PC-9 (cell line): ENCODE results near the gene HOXA1. TPM values are rescaled to one million over a fixed set of nuclear protein-coding genes. Genes with fewer than 3 reads are reported as not detected.
A peak's percentile ranks its signal among the peaks of the same experiment; 100 is the strongest.

Experiments used
- BruUV-seq: library from RNA; stranded (reverse); fragments of 400-500 nt; replicated peaks from 2 replicates; lab custom pipeline; 2021; lab: Mats Ljungman, UMichigan
- CTCF ChIA-PET: fragments of 300-600 bp; sonication (Branson Sonifier 250); formaldehyde crosslinking; loops from one replicate; lab custom pipeline; 2022; ENCODE audit warnings: antibody characterized with exemption; lab: Charles Lee
- POLR2A ChIA-PET: fragments of 300-600 bp; sonication (Branson Sonifier 250); formaldehyde crosslinking; loops from one replicate; lab custom pipeline; 2022; ENCODE audit warnings: antibody characterized with exemption; ENCODE audit not compliant: unreplicated experiment; lab: Charles Lee
- DNase-seq, 2 experiments: peaks; one replicate each; pipeline versions ENCODE4 v3.0.0 to v3.0.0-alpha.2; 2015 to 2022; ENCODE audit warnings: mixed read lengths in 1 of 2
- H2AFZ ChIP-seq: fragments of 200-600 bp; sonication (generic); 2 replicates; pipeline ENCODE4 v1.8.1; 2017; ENCODE audit warnings: antibody characterized with exemption
- H3F3A ChIP-seq: fragments of 200-600 bp; sonication (generic); 2 replicates; pipeline ENCODE4 v1.8.1; 2017; ENCODE audit warnings: antibody characterized with exemption, mild to moderate bottlenecking, low read depth; ENCODE audit not compliant: insufficient read depth
- H3K27ac ChIP-seq: fragments of 200-600 bp; sonication (generic); 2 replicates; pipeline ENCODE4 v1.6.1; 2016; ENCODE audit warnings: mixed run types
- H3K27me3 ChIP-seq: fragments of 200-600 bp; sonication (generic); 2 replicates; pipeline ENCODE4 v1.6.1; 2016; ENCODE audit warnings: low read depth, mixed run types; ENCODE audit not compliant: insufficient read depth
- H3K36me3 ChIP-seq: fragments of 200-600 bp; sonication (generic); 2 replicates; pipeline ENCODE4 v1.6.1; 2016; ENCODE audit warnings: low read depth, mixed run types
- H3K4me1 ChIP-seq: fragments of 200-600 bp; sonication (generic); replicated peaks from 2 replicates; pipeline ENCODE4 v1.6.1; 2016; ENCODE audit warnings: mixed run types; ENCODE audit not compliant: insufficient read depth
- H3K4me2 ChIP-seq: fragments of 200-600 bp; sonication (generic); 2 replicates; pipeline ENCODE4 v1.6.1; 2017; ENCODE audit warnings: mixed run types
- H3K4me3 ChIP-seq: fragments of 200-600 bp; sonication (generic); 2 replicates; pipeline ENCODE4 v1.6.1; 2016; ENCODE audit warnings: mixed run types
- H3K79me2 ChIP-seq: fragments of 200-600 bp; sonication (generic); 2 replicates; pipeline ENCODE4 v1.6.1; 2017; ENCODE audit warnings: low read depth, mixed run types
- H3K9me2 ChIP-seq: fragments of 200-600 bp; sonication (generic); 2 replicates; pipeline ENCODE4 v1.8.1; 2017; ENCODE audit warnings: mild to moderate bottlenecking; ENCODE audit not compliant: insufficient read depth
- H3K9me3 ChIP-seq: fragments of 200-600 bp; sonication (generic); 2 replicates; pipeline ENCODE4 v1.8.1; 2016; ENCODE audit warnings: low read depth; ENCODE audit not compliant: insufficient read depth
- H4K20me1 ChIP-seq: fragments of 200-600 bp; sonication (generic); 2 replicates; pipeline ENCODE4 v1.8.1; 2017; ENCODE audit not compliant: insufficient read depth
- EZH2 ChIP-seq: fragments of 200-600 bp; sonication (generic); IDR thresholded peaks from 2 replicates; pipeline ENCODE4 v1.8.0; 2017; ENCODE audit warnings: antibody characterized with exemption, low read depth
- intact Hi-C: fragments of 100-400 bp; cut with micrococcal nuclease; formaldehyde crosslinking; loops from one replicate; pipeline ENCODE4 v1.10.0; 2022; ENCODE audit not compliant: unreplicated experiment
- total RNA-seq: library from RNA; stranded (reverse); gene quantifications from 2 replicates; pipeline ENCODE4 v1.2.3, GENCODE V29; 2021
- TF ChIP-seq, protein P1 (sequence below): fragments of 200-600 bp; sonication (generic); conservative IDR thresholded peaks from 2 replicates; pipeline ENCODE4 v1.6.1; 2017; ENCODE audit warnings: mixed run types, antibody characterized with exemption, mild to moderate bottlenecking, moderate library complexity

Gene HOXA1
- total RNA-seq, 1 experiment from 2014 or later, result 2.2 TPM

DNA sequence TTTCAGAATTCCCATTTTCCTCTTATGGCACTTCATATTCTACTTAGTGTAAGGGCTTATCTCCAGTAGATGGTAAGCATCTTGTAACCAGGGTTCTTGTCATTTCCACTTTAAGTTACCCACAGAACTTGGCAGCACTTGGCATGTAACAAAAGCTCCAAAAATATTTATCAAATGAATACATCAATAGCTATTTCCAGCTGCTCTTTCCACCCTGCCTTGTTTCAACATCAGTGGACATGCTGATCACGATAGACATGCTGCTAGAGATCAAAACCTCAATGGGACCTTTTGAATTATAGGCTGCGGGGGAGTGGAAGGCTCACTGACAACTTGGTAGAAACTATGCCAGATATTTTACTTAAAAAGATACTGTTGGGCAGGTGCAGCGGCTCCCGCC lies 32.9 kb downstream of the HOXA1 start:
- Histone ChIP-seq H3K36me3 (no peaks in the 10 kb centered on the region), H3K9me3 (no peaks in the 10 kb centered on the region), H3K79me2 (no peaks in the 10 kb centered on the region), H3K4me1 (peaks cover 41% of the 10 kb centered on the region), H3F3A (peaks cover 32% of the 10 kb centered on the region), H3K9me2 (no peaks in the 10 kb centered on the region), H3K4me3 (no peak overlapping the region), H3K27me3 (no peaks in the 10 kb centered on the region), H3K4me2 (no peak overlapping the region), H2AFZ (peak overlapping the region; percentile 18; the same call in 1 of the 2 replicates), H3K27ac (no peak overlapping the region), H4K20me1 (no peaks in the 10 kb centered on the region)
- no peak for DNase-seq
- BruUV-seq, result no TSS peak
- TF ChIP-seq, protein P1, sequence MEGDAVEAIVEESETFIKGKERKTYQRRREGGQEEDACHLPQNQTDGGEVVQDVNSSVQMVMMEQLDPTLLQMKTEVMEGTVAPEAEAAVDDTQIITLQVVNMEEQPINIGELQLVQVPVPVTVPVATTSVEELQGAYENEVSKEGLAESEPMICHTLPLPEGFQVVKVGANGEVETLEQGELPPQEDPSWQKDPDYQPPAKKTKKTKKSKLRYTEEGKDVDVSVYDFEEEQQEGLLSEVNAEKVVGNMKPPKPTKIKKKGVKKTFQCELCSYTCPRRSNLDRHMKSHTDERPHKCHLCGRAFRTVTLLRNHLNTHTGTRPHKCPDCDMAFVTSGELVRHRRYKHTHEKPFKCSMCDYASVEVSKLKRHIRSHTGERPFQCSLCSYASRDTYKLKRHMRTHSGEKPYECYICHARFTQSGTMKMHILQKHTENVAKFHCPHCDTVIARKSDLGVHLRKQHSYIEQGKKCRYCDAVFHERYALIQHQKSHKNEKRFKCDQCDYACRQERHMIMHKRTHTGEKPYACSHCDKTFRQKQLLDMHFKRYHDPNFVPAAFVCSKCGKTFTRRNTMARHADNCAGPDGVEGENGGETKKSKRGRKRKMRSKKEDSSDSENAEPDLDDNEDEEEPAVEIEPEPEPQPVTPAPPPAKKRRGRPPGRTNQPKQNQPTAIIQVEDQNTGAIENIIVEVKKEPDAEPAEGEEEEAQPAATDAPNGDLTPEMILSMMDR, result no peak
- ChIA-PET POLR2A (interaction anchor here (0.7 kb wide), 1 partner anchor 31 kb away, joined by 5 read pairs; no protein-coding TSS in a partner anchor), CTCF (no interaction called here)
- intact Hi-C loops, result no loop called here

DNA sequence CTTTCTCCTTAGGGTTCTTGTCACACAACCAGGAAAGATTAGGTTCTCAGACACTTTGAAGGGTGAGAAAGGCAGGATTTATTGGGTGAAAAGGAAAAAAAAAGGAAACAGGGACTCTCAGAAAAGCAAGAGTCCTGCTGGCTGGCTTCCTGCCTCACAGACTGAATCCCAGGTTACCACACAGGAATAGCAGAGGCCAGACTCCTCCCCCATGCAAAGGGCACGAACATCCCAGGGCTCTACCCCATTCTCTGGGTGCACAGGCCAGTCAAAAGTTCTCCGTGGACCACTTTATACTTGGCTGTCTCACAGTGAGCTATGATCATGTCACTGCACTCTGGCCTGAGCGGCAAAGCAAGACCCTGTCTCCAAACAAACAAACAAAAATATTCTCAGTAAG lies 42.6 kb downstream of the HOXA1 start:
- TF ChIP-seq, protein P1, result no peak
- no peak for TF ChIP-seq EZH2
- H3K4me3 ChIP-seq, result no peak overlapping the region
- intact Hi-C loops, result no loop called here
- H3K9me2 ChIP-seq, result no peaks in the 10 kb centered on the region
- peak overlapping the region; percentile 45 for H3K4me2 ChIP-seq
- peaks cover 13% of the 10 kb centered on the region for H3K4me1 ChIP-seq
- no peaks in the 10 kb centered on the region for H3K79me2 ChIP-seq
- no peaks in the 10 kb centered on the region for H4K20me1 ChIP-seq
- no peaks in the 10 kb centered on the region for H3K27me3 ChIP-seq
- DNase-seq, result no peak
- peak overlapping the region; percentile 28 for H3K27ac ChIP-seq
- no peaks in the 10 kb centered on the region for H3K9me3 ChIP-seq
- no peaks in the 10 kb centered on the region for H3K36me3 ChIP-seq
- ChIA-PET CTCF (interaction anchor here (0.5 kb wide), 1 partner anchor 9 kb away, joined by 3 read pairs; no protein-coding TSS in a partner anchor), POLR2A (interaction anchor here (0.6 kb wide), 2 partner anchors 13 to 59 kb away, joined by 4 to 6 read pairs; no protein-coding TSS in a partner anchor)
- no TSS peak for BruUV-seq
- peaks cover under 1% of the 10 kb centered on the region; the same call in 1 of the 2 replicates for H3F3A ChIP-seq
- peak overlapping the region; percentile 76 for H2AFZ ChIP-seq

DNA sequence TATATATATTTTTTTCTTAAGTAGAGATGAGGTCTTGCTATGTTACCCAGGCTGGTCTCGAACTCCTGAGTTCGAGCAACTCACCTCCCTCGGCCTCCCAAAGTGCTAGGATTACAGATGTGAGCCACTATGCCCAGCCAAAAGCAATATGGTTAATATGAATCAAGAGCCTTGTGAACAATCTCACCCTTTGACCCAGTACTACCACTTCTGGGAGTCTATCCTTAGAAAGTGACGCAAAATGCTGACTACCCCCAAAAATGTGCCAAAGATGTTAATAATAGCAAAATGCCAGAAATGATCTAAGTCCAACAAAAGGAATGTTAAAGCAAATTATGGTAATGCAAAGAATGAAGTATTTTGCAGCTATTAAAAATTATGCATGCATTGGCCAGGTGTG lies 44.3 kb downstream of the HOXA1 start:
- Histone ChIP-seq H4K20me1 (no peaks in the 10 kb centered on the region), H3K27me3 (no peaks in the 10 kb centered on the region), H2AFZ (no peak overlapping the region), H3K9me3 (no peaks in the 10 kb centered on the region), H3K27ac (no peak overlapping the region), H3K4me3 (no peak overlapping the region), H3K4me2 (no peak overlapping the region), H3F3A (peaks cover 17% of the 10 kb centered on the region), H3K9me2 (no peaks in the 10 kb centered on the region), H3K79me2 (no peaks in the 10 kb centered on the region), H3K36me3 (no peaks in the 10 kb centered on the region), H3K4me1 (peaks cover 30% of the 10 kb centered on the region)
- ChIA-PET CTCF (interaction anchor here (0.6 kb wide), 1 partner anchor 133 kb away, joined by 3 read pairs; the partner anchor contains the start of gene HOXA11), POLR2A (no interaction called here)
- intact Hi-C loops, result no loop called here
- no peak for DNase-seq
- BruUV-seq, result no TSS peak
- TF ChIP-seq EZH2, result no peak
- TF ChIP-seq, protein P1, result no peak
